ENCODE results near the gene ALPP. TPM values are rescaled to one million over a fixed set of nuclear protein-coding genes. Genes with fewer than 3 reads are reported as not detected.
"Not testable (repeated sequence)": the region's sequence is repeated elsewhere in the genome, so short reads cannot be mapped to it uniquely, and the experiment has no call there.

ALPP gene
- total and polyA plus RNA-seq, 2 of the 13 experiments (the other 11 are each of a cell fraction or from before 2014, with no cell fraction given): not detected

DNA sequence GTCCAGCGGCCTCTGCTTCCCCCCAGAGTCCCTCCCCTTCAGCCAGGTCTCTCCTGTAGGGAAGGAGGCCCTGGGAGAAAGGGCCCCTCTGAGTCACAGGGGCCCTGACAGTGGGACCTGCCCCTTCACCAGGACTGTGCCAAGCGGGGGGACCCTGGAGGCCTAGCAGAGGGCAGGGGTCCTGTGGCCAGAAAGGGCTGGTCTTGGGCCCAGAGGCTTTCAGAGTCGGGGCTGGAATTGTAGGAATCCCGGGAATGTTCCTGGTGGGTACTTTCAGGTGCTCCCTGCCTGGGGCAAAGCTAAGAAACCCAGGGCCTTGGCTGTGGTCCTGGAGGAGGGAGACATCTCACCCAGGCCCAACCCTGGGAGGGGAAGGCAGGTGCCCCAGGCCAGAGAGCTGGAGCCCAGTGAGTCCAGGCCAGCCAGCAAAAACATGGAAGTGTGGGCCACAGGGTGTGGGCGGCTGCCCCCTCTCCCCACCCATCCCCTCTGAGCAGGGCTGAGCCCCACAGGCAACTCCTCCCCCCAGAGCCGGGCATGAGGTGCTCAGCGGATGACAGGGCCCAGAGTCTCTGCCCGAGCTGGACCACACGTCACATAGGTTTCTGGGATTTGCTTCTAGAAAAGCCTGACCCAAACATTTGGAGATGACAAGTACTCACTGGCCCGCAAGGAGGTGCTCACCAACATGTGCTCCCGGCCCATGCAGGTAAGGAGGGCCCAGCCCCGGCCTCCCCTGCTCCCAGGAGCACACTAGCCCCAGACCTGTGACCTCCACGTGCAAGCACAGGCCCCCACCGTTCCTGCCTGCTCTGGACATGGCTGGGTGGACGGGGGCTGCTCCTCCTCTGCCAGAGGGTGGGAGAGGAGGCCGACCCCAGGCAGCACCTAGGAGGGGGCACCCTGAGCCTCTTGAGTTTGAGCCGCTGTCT, 48.2 kb upstream of the ALPP start (continued):
- TF ChIP-seq ZNF318 (CRISPR knock-in tag; IDR thresholded peaks at IDR 0.05) (no peak), ZNF530 (CRISPR knock-in tag; IDR thresholded peaks at IDR 0.05; ENCODE audit: low read depth) (no peak), ZNF652 (CRISPR knock-in tag; IDR thresholded peaks at IDR 0.05; ENCODE audit: borderline replicate concordance, low read depth) (no peak), LBX2 (CRISPR knock-in tag; IDR thresholded peaks at IDR 0.05; ENCODE audit: borderline replicate concordance) (no peak), TP53 (CRISPR knock-in tag; conservative IDR thresholded peaks at IDR 0.05) (no peak)
- TF ChIP-seq, protein P1, sequence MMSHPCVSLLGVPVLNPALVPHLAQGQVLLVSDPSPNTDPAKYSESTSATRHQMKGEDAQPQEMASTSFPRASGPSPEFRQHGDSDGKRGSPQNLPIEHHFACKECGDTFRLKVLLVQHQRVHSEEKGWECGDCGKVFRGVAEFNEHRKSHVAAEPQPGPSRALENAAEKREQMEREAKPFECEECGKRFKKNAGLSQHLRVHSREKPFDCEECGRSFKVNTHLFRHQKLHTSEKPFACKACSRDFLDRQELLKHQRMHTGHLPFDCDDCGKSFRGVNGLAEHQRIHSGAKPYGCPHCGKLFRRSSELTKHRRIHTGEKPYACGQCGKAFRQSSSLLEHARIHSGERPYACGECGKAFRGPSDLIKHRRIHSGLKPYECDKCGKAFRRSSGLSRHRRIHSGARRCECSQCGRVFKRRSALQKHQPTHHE (CRISPR knock-in tag; IDR thresholded peaks at IDR 0.05; ENCODE audit: borderline replicate concordance): no peak

DNA sequence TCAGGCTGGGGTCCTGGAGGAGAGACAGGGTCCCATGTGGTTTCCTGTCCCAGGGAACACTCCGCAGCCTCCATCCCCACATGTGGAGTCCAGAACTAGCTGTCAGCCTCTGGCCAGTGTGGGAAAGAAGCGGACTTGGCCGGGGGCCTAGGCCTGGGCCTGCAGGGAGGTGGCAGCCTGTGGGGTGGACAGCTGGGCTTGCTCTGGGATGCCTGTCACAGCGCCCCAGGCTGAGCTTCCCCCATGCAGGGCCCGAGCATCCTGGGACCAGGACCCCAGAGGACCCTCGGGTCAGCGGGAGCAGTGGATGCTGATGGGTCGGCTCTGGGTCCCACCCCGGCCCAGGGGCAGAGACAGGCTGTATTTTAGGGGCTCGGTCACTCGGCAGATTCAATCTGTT, 47.5 kb upstream of the ALPP start:
- 80% methylated on average over 10 of the region's 11 CpGs for WGBS (ENCODE audit: low lambda C conversion rate)
- BruUV-seq (replicated peaks); H3K27me3 ChIP-seq (ENCODE audit: control insufficient read depth in 1 of 2, insufficient read depth in 2 of 2, low read length in 2 of 2); H3K9me3 ChIP-seq (ENCODE audit: low read length); H3K36me3 ChIP-seq (replicated peaks in 1 of 2; ENCODE audit: control insufficient read depth in 1 of 2, insufficient read depth in 2 of 2, low read length in 2 of 2); in situ Hi-C loops (cut with HindIII; ENCODE audit: extremely low pct_ligation_motif_present, low pct_unique_long_range_greater_than_20kb); POLR2A ChIA-PET; H4K20me1 ChIP-seq (ENCODE audit: insufficient read depth, low read length); ATAC-seq; H3K4me3 ChIP-seq (replicated peaks in 1 of 3; ENCODE audit: insufficient read depth in 1 of 3, low read depth in 2 of 3, low read length in 3 of 3); CTCF ChIA-PET (ENCODE audit: low intra/inter-chr PET ratio, low total read pairs); H2AFZ ChIP-seq (ENCODE audit: low read length); H3K4me2 ChIP-seq (ENCODE audit: low read depth, low read length); intact Hi-C loops (cut with micrococcal nuclease; ENCODE audit: unreplicated experiment); H3K27ac ChIP-seq (ENCODE audit: extremely low read length, insufficient read depth, low read length); H3K79me2 ChIP-seq (ENCODE audit: insufficient read depth, low read length); H3K9ac ChIP-seq (ENCODE audit: insufficient read depth, low read depth, low read length); DNase-seq (ENCODE audit: low spot score); FAIRE-seq: not testable (repeated sequence)
- H3K4me1 ChIP-seq (ENCODE audit: insufficient read depth, low read length): peaks cover 17% of the 10 kb centered on the region
